Measurements from ENCODE around the gene ONECUT1.

ONECUT1 gene

DNA sequence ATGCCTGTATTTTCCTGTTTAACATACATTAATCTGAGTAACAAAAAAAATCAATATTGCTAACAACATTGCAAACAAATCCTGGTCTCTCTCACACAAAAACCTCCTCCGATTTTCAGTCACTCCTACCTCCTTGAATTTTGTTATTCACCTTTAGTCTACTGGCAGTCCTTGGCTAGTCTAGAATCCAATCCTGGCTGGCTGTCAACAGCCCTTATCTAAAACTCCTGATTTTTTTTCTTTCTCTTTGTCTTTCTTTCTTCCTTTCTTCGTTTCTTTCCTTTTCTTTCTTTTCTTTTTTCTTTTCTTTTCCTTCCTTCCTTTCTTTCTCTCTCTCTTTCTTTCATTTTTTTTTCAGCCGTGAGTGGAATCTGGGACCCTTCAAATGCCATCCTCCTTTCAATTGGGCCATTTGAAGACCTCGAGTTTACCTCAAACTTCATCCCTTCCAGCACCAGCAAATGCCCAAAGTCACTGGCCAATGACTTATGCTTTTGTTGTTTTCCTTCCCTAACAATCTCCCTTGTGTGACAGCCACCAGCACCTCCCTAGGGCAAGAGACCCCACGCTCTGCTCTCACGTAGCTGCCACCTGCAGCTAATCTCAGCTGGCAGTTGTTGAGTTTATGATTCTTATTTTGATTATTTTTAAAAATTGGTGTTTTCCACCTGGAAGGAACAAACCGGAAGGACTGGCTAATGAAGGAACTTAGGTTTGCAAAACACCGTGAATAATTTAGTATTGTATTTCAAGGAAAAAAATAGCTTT lies 6.8 kb upstream of the ONECUT1 start:
- DNase-seq (ENCODE audit: low spot score), result no peak

DNA sequence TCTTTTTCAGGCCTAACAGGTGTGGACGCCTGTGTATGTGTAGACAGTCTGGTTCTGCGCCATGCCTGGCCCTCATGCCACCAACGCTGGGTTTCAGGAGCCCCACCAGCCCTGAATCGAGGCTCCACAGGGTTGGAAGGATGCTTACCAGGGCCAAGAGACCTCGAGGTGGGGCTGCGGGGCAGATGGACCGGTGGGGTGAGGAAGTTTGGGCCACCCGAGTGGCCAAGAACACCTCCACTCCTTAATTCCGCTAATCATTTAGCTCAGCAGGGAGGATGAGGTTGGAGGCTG lies 6.0 kb upstream of the ONECUT1 start:
- no peak for DNase-seq (ENCODE audit: low spot score)

DNA sequence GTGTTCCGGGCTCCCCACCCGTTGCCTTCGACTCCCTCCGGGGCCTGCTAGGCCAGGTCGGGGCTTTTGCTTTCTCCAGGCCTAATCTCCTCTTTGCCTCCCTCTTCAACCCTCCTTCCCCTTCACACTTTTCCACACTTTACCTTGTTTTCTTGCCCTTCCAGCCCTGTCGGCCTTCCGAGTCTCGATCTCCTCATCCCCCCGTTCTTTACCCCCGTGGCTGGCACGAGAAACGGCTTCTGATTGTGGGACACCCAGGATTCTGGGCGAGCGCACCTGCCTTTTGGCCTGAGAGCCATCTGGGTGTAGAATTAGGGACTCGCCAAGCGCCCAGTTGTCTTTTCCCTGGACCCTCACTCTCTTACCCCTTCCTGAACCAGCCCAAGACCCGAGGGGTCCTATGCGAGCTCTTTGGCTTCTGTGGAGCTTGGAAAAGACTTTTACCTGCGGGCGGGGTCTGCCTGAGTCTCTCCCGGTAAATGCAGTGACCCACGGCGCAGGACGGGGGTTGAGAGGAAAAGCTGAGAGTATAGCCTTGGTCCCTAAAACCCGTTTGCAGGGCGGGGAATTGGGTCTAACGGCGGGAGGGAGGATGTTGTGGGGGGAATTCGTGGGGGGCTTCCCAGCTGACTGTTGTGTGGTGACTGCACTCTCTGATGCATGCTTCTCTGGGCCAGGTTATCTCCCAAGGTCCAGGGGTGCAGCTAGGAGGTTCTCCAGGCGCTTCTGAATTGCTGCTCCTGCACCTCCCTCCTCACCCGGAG lies 5.5 kb upstream of the ONECUT1 start:
- DNase-seq (ENCODE audit: low spot score), result no peak

DNA sequence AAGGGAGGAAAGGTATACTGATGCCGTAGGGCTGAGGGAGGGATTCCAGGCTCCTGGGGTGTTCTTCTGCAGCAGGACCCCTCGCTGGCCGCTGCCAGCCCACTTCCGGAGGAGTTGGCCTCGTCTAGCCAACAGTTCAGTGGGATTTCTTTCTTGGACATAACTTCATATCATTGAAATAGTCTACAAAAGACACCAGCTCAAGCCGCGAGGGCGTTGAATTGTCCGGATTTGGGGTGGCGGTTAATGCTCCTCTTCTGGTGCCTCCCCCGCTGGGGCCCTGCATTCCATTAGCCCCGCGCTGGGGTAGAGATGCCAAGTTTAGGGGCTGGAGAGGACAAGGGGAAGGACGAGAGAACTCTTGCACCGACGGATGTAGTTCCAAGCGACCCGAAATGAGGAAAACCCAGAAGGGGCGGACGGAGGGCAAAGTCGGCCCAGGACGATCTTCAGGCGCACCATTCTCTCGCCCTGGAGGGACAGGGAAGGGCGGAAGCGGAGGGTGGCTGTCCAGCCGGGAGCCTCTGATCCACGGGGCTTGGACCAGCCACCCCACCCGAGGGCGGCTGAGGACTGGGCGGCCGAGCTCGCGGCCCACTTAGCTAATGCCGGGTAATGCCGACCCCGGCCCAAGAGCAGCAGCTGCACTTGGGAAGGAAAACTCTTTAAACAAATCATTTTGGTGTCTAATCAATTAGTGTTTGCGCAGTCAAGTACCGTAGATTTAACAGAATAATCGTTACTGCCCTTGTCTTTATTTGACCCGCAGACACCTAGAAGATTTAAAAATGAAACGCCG lies 4.7 kb upstream of the ONECUT1 start:
- DNase-seq (ENCODE audit: low spot score), result no peak

DNA sequence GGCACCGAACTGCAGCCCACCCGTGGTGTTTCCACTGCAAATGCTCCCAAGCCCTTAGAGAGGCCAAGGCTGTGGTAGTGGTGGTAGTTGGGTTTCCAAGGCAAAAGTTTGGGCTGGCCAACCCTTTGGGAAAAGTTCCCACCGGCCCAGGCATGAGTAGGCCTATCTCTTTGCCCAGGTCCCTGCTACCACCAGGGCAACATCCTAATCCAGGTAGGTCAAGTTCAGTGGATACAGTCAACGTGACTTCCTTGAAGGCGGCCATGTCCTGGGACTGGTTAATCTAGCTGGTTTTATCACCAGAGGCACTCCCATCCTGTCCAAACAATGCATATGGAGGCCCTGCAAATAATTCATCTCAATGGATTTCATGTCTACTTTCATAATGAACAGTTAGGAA lies 1.6 kb upstream of the ONECUT1 start:
- DNase-seq (ENCODE audit: low spot score), result no peak

DNA sequence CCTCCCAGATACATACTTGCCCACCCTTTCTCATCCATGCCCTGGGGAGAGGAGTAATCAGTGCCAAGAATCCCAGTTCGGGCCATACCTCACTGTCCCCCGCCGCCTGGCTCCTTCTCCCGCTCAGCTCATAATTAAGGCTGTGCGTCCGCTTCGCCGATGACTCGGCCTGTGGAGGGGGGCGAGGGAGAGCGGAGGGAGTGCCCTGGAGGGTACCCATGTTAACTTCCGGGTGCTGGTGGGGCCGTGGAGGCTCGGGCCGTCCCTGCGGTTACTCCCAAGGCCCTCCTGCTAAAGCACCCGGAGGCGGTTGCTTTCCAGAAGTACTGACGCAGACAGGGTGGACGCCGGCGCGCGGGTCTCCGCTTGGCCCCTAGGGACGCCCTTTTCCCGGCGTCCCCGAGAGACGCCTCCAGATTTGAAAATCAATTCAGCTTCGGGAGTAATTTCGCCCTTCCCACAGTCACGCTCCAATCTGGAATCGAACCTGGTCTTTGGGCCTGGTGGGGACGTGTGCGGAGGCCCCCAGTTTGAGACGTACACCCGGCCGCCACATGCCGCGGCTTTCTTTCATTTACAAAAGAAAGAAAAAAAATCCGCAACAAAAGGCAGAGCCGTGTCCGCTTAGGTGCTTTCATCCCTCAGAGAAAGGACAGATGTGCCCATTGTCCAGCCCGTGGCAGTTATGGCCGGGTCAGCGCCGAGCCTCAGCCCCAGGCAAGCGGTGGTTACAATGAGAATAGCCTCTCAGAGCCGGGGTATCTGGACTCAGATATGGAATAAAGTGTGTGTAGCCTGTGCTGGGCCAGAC lies 1.0 kb upstream of the ONECUT1 start:
- no peak for DNase-seq (ENCODE audit: low spot score)

DNA sequence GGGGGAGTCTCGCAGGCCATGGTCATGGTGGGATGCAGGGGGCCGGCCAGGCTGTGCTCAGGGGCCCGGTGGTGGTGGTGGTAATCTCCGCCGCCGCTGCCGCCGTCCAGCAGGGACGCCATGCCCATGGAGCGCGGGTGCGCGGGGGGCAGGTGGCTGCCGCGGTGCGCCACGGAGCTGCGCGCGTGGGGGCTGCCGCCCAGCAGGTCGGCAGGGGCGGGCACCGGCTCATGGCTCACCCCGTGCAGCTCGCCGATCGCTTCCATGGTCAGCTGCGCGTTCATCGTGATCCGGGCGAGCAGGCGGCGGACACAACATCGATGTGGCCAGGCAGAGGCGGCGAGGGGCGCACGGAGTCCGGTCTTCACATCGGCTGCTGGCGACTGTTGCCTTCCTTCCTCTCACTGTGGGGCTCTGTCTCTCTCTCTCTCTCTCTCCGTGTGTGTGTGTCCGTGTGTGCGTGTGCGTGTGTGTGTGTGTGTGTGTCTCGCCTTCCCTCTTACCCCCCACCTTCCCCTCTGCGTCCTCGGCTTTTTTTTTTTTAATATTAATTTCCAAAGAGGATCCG lies 451 bp downstream of the ONECUT1 start:
- DNase-seq (ENCODE audit: low spot score), result peak; percentile 30

DNA sequence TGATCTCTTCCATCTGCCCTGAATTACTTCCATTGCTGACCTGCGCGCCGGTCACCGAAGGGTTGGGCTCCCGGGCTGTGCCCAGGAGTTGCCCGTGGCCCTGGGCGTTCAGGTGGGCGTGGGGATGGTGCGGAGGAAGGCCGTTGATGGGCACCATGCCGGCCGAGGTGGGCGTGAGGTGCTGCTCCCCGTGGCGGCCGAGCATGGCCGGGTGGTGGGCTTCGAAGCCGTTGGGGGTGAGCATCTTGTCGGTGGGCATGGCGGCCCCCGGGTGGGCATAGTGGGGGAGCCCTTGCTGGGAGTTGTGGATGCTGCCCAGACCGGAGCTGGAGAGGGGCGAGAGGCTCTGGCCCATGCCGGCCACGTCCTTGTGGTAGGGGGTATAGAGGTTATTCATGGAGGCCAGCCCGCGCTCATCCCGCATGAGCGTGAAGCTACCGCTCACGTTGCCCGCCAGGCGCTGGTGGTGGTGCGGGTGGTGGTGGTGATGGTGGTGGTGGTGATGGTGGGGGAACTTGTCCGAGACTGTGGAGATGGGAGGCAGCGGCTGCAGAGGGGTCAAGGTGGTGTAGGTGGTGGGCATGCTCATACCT lies 1.0 kb downstream of the ONECUT1 start:
- DNase-seq (ENCODE audit: low spot score), result no peak

DNA sequence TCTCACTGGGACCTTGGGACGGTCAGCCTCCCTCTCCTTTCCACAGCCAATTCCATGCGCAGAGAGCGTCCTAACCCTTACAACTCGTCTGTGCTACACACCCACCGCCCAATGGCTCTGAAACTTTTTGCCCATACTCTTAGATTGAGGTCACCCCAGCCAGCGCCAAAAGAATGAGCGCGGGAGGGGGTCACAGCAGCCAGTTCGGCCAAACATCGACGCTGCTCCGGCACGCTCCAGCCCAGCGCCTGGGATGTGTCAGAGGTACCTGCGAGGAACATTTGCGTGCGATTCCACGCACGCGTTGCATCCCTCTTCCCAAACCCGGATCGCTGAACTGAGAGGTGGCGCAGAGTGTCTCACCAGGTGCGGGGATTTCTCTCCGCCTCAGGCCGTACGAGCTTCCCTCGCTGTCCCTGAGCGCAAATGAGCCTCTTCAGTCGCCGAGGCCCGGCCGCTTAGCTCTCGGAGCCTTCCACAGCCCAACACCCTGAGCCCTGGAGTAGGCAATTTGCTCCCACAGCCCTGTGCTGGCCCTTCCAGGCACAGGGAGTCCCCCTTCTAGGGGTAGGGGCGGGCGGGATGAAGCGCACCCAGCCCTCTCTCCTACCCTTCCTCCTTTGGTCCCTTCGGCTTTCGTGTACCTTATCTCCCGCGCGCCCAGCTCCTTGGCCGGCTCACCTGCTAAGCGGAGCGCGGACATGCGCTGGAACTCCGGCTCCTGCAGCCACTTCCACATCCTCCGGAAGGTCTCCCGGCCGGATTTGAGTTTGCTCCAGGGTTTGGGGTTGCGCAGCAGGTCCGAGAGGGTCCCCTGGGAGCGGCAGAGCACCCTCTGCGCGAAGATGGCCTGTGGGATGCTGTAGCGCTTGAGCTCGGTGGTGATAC lies 1.8 kb downstream of the ONECUT1 start:
- no peak for DNase-seq (ENCODE audit: low spot score)

DNA sequence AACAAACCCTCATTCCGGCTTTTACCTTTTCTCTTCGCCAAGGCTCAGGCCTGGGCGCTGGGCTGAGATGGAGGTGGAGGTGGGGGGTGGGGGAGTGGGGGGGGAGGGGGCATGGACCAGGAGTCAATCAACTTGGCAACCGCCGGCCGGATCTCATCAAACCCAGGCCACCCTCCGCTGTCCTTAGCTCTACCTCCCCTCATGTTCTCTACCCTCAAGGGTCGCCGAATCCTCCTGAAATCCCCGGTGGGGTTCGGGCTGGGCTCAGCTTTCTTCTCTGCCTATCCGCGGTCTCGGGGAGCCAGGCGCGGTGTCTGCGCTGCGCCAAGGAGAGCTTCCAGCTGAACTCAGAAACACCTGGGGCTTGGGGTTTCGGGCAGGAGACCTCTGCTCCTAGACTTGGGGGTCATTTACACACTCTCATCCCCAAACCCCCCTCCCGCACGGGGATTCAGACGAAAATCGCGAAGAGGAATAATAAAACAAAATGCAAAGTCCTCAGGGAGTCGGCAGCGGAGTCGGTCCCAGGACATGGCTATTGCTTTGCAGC lies 2.5 kb downstream of the ONECUT1 start:
- no peak for DNase-seq (ENCODE audit: low spot score)

DNA sequence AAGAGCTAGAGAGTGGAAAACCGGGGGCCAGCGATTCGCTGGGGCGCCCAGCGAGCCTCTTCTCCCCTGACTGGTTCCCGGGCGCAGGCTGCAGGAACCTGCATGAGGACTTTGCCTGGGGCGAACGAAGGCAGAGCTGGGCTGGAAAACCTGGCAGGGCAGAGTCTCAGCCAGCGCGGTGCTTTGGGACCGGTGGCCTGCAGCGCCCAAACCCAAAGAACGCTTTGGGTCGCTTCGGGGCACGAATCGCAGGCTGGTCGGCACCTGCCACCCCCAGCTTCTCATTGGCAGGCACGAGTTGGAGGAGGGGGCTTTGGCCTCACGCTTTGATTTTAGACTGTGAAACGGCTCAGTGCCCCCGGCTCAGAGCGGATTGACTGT lies 3.0 kb downstream of the ONECUT1 start:
- no peak for DNase-seq (ENCODE audit: low spot score)

DNA sequence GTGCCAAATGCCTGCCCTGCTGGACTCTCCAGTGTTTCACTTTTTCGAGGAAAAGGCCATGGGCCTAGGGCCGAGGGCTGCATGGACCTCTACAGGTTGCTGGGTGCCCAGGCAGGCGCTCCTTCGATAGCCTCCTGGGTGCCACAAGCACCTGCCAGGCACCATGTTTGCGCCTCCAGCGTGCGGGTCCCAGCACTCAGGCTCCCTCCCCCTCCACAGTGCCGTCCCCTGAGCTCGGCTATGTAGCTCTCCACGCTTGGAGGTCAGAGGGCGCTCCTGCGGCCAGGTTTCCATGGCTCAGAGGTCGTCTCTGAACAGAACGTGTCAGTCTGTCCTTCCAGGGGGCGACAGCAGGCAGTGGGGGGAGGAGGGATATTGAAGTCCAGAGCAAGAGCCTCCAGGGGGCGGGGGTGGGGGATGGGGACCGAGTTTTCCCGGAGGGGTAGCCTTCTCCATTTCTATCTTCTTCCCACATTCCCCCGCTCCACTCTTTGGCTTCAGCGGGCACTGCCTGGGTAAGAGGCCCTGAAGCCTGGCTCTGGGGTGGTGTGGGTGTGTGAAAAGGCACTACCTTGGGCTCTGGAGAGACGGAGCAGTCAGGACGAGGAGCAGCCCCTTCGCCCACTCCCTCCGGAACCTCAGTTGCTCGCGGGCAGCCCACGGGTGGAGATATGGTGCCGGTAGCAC lies 3.6 kb downstream of the ONECUT1 start:
- DNase-seq (ENCODE audit: low spot score), result no peak

DNA sequence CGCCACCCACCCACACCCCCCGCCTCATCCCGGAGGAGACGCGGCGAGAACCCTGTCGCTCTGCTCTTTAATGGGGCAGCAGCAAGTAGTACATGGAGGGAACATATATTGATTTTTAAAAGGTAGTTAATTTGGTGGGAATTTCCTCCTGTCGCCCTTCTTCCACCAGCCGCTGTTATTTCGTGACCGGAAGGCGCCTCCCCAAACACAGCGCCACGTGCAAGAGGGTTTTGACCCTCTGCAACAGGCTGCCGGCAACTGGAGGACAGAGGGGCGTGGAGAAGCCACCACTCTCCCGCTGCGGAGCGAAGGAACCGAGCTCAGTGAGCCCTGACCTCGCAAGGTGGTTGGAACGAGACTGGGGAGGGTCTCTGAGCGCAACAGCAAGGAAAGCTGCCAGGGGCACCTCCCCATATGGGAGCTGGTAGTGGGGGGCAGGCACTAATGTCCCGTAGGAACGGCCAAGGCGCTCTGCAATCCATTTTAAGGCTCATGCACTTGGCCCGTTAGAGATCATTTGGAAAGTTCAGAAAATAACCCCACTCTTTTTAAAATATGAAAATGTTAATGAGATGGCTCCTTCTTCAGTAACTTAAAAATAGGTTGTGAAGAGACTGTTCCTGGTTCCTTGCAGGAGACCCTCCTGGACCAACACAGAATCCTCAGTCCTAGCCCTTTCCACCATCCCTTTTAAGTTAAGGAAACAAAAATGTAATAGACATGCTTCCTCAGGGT lies 4.3 kb downstream of the ONECUT1 start:
- DNase-seq (ENCODE audit: low spot score), result no peak

DNA sequence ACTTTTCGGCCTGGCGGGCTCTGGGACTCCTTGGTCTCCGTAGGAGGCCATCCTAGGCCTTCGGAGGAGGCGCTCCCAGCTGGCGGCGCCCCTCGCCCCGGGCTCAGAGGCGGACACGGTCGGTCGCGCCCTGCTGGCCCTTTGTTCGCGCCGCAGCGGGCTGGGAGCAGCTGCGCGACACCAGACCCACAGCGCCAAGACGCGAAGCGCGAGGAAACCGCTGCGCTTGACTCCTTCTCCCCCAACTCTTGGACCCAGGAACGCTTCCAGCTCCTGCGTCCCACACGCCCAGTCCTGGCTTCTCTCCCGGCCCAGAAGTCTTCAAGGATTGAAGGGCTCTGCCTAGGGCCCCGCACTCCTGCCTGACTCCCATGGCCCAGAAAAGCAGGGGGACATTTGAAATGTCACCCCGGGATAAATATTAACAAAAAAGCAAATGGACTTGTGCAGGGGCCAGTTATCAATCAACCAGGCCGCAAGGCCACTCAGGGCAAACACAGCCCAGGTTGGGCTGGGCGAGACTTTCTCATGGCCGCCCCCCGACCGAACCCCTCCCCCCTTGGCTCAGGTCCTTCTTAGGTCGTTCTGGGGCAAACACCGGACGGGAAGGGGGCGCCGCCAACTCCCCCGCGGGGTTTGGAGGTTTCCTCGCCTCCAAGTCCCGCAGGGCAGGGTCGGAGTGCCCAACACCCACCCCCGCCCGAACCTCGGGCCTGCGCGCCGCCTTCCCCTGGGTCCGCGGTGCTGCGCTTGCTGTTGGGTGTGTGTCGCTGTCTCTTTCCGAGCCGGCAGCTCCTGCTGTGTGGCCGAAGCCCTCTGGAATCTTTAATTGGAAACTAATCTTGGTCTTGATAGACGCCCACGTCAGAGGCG lies 5.1 kb downstream of the ONECUT1 start:
- no peak for DNase-seq (ENCODE audit: low spot score)

DNA sequence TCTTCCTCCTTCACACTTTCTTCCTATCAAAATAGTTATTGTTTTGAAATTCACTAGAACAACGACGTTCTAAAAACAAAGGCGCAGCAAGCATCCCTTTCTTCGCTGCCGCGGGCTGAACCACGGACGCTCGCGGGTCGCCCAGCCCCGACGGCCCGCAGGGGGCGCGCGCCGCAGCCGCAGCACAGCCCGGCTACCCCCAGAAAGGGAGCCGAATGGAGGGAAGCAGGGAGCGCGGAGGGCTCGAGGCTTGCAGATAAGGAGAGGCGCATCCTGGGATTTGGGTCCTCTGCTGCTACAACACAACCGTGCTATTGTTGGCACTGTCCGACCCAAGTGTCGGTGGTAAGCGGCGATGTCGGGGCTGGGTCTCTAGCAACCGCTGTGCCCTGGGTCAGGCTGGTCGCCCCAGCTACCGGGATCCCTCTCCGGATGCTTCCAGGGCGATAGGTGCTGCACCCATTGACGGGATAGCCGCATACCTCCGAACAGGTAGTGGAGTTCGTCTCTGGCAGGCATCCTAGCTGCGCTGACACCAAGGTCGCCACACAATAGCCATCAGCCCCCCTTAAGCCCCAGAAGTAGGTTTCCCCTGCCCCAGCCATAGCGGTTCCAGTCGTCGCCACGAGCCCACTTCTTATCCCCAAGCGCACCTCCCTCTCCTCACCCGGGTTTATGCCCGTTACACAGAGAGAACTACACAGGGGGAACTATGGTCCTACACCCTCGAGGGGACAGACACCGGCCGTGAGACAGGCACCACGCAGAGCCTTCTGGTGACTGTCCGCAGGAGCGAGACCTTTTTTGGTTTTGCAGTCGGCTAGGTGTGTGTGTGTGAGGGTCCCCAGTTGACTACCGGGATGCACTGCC lies 6.0 kb downstream of the ONECUT1 start:
- no peak for DNase-seq (ENCODE audit: low spot score)

DNA sequence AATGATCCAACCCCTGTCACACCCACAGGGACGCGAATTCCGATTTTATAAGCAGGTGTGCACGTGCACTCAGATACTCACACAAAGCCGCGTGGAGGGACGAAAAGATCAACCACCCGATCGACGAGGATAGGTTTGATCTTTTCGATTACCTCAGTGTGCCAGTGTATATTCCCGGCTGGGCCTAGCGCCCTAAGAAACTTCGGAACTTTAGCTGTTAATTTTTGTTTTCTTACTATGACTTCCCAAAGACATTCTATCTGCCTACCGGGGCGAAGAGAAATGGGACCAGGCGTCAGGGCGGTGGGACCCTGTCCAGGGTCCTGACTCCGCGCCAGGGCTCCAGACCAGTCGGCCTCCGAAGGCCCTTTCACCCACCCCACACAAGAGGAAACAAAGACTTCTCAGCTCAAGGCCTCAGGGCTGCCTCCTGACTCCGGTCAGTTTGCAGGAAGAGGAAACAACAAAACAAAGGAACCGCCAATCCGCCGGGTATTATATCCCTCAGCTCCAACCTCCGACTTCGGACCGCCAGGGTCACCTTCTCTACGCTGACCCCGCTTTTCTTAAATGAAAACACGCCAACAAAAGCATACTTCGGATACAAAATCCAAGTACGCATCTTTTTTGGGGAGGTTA lies 6.8 kb downstream of the ONECUT1 start:
- no peak for DNase-seq (ENCODE audit: low spot score)

Data from SW480 (cell line).